Caki2 (cell line): ENCODE measurements around the gene MRPS34. TPM values are rescaled to one million over a fixed set of nuclear protein-coding genes. Genes with fewer than 3 reads are reported as not detected.

Experiments used
- DNase-seq: peaks from one replicate; pipeline ENCODE4 v3.0.0-alpha.2; 2015; ENCODE audit warnings: low read depth
- in situ Hi-C: cut with HindIII; loops from 2 replicates; pipeline ENCODE4 v1.10.0; 2016; ENCODE audit warnings: low sequenced_read_pairs, low pct_unique_long_range_greater_than_20kb, mixed read lengths
- total RNA-seq: library from RNA; depleted of rRNA; stranded (reverse); fragments of >200 nt; shearing (Covaris generic); gene quantifications from 2 replicates; pipeline ENCODE4 v1.2.3, GENCODE V29; 2014; ENCODE audit warnings: low replicate concordance; rRNA removed

MRPS34 gene
- total RNA-seq, result 434 and 458 TPM in 2 replicates

DNA sequence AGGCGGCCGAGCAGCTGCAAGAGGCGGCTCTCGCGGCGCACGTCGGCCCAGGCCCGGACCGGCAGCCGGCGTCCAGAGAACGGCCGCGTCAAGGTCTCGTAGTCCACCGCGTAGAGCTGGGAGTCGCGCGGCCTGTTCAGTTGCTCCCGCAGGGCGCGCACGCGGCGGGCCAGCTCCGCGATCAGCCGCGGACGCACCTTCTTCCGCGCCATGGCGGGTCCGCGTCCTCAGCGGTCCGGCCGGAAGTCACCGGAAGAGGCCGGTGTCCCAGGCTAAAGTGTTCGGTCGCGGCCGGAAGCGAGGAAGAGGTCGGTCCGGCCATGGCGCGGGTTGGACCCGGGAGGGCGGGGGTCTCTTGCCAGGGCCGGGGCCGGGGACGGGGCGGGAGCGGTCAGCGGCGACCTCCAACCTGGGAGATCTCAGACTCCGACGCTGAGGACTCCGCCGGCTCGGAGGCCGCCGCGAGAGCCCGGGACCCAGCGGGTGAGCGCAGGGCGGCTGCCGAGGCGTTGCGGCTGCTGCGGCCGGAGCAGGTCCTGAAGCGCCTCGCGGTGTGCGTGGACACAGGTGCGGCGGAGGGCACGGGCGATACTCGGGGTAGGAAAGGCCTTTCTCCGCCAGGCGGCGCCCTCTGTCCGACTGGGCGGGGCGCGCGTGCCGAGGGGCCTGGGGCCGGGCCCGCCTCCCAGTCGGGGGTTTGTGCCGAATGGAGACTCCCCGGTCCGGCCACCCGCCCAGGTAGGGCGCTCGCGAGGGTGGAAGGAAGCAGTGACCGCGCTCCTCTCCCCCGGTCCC, at the start of gene MRPS34:
Gene MRPS34 (minus strand): TSS at position 227 of the 795 bp plus-strand sequence. CDS start 15 bp downstream, at position 212.
- peak; percentile 88 for DNase-seq
- in situ Hi-C loops, result no loop called here

DNA sequence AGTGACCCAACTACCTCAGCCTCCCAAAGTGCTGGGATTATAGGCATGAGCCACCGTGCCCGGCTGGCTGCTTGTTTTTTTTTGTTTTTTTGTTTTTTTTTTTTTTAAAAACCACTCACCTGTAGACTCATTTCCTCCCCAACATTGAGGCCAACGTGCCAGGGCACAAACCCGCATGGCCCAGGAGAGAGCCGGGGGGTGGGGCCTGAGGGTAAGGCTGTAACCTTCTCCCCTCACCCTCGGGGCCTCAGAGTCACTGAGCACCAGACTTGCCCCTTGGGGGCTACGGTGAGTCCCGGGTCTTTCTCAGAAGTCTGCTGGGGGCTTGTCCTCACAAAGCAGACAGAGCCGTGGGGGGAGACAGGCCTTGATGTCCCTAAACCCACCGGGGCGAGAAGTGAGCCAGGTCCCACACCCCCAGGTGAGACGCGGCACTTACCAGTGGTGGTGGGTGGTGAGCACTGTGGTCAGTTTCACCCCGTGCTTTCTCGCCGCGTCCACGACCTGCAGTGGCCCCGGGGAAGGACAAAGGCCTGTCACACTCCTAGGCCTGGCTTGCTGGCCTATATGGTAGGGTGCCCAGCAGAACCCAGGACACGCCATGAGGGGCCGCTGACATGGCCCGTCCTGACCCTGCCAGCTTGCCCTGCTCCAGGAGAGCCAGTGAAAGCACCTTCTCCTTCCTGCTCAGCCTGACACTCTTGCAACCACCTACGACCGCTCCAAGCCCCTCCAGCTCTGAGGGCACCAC, 49.1 kb upstream of the MRPS34 start:
- in situ Hi-C loops, result no loop called here
- DNase-seq, result peak; percentile 29

DNA sequence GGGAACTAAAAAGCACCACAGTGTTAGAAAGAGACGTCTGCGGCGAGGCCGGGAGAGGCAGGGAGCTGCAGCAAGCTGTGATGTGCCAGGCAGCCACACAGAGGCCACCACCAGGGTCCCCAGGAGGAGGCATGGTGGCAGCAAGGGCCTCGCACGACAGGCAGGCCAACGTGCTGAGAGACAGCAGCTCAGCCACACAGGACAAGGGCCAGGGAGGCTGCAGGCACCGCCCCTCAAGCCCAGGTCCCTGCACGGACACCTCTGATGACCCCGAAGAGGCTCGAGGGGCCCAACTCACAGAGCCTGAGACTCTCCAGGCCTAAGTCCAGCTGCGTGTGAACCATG, 48.0 kb upstream of the MRPS34 start:
- DNase-seq, result no peak
- in situ Hi-C loops, result no loop called here

DNA sequence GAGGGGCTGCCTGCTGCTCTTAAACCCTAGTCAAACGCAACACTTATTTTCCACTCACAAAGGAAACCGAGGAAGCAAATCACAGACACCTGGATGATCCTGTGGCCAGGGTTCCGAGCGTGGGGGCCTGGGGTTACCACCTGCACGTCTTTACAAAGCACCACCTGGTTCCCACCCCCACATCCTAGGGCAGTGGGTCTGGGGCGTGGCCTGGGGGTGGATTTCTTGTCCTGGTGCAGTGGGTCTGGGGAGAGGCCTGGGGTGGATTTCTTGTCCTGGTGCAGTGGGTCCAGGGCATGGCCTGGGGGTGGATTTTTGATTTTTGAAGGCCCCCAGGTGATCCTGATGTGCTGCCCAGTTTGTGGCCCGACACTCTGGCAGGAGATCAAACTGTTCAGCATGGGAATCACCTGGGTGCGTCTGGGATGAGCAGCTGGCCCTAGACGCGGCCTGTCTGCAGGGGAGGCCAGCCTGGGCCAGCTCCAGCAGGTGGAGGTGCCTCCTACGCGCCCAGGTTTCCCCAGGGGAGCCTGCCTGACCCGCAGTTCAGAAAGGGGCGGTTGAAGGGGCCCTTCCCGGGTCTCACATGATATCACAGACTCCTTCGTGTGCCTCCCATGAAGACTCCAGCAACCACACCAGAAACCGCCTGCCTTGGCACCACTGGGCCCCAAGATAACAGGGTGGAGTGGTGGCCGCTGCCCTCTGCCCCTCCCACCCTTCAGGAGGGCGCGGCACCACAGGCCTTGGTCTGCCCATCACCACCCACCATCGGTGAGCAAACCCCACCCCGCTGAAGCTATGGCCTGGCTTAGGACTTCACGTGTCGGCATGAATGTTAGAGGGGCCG, 47.4 kb upstream of the MRPS34 start:
- DNase-seq, result no peak
- in situ Hi-C loops, result no loop called here

DNA sequence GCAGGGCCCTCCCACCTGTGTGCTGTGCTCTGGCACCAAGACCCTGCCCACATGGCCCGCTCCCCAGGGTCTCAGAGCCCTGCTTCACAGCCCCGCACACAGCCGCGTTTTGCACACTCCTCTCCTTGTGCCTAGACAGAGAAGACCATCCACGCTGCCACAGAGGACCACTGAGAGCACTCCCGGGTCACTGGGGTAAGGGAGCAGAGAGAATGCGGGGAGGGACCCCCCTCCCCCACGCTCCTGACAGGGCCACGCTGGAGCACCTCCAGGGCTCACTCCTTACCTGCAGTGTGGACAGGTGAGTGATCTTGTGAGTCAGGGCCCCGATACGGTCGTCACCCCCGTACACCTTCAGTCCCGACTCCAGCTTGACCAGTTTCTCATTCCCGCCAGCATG, 46.7 kb upstream of the MRPS34 start:
- DNase-seq, result no peak
- in situ Hi-C loops, result no loop called here

DNA sequence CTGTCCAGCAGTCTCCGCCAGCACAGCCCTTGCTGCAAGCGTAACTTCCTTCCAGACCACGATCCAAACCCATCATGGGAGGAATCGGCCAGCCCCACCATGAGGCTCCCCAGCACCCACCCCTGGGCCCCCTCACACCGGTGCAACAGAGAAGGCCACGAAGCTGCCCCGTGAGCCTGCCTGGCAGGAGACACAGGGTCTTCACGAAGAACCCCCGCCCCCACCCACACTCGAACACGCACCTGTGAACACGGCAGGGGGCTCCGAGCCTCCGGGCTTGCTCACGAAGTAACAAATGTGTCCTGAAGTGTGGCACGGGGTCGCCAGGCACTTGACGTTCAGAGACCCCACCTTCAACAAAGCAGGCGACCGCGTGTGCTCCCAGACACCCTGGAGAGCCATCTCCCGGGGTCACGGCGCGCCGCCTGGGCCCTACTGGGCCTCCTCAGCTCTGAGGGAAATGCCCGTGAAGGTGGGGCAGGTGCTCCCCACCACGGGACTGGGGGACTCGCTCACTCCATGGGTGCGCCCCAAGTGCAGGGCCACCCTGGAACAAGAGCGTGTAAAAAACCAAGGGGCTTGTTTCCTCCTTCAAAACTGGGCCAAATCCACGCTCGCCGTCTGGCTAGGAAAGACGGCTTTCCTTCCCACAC, 46.1 kb upstream of the MRPS34 start:
- in situ Hi-C loops, result no loop called here
- DNase-seq, result no peak

DNA sequence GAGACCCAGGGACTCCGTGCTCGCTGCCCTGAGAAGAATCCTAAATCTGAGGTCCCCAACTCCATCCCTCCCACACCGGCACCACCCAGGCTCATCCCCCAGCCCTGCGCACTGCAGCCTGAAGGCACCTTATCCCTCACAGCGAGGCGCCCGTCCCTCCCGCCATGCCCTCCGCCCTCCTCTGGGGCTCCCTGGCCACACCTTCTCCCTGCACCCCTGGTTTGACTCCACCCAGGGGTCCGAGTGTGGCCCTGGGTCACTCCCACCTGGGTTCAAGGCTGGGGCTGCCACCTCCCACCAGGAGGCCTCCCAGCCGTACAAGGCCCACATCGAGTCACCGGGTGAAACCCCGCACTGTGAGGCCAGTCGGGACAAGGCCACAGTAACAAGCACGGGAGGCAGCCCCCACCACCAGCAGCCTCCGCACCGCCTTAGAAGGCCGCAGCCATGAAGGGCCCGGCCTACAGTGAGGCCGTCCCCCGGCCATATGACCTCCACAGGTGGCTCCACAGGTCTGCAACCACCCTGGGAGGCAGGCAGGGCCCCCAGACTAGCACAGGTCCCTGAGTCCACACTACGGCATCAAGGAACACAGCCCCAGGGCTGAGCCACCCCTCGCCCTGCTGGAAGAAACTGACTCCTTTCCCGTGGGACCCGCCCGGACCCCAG, 45.4 kb upstream of the MRPS34 start:
- in situ Hi-C loops, result no loop called here
- DNase-seq, result no peak

DNA sequence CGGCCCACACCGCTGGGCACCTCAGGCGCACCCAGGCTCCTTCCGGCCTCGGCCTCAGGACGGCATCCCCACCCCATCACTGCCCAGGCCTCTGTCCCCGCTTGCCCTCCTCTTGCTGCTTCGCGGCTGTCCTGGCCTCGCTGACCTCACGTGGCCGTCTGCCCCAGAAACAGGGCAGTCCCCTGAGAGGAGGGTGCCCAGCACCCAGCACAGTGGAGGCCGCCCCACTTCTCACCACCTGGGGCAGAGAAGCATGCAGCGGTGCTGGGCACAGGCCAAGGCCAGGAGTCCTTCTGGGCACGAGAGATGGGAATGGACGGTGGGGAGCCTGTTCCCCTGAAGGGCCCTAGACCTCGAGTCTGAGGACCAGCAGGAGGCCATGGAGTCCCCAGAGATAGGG, 44.8 kb upstream of the MRPS34 start:
- in situ Hi-C loops, result no loop called here
- DNase-seq, result no peak

DNA sequence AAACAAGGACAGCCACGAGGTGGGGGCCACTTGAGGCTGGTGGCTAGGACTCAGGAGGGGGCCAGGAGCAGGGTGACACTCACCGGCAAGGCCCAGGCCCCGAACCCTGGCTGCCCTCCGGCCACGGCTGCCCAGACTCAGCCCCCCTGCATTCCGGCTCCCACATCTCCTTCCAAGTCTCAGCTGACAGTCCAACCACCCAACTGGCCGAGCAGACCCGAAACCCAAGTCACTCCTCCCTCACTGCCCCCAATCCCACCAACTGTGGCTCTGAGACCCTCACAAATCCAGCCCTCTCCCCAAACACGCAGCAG, 44.3 kb upstream of the MRPS34 start:
- in situ Hi-C loops, result no loop called here
- no peak for DNase-seq

DNA sequence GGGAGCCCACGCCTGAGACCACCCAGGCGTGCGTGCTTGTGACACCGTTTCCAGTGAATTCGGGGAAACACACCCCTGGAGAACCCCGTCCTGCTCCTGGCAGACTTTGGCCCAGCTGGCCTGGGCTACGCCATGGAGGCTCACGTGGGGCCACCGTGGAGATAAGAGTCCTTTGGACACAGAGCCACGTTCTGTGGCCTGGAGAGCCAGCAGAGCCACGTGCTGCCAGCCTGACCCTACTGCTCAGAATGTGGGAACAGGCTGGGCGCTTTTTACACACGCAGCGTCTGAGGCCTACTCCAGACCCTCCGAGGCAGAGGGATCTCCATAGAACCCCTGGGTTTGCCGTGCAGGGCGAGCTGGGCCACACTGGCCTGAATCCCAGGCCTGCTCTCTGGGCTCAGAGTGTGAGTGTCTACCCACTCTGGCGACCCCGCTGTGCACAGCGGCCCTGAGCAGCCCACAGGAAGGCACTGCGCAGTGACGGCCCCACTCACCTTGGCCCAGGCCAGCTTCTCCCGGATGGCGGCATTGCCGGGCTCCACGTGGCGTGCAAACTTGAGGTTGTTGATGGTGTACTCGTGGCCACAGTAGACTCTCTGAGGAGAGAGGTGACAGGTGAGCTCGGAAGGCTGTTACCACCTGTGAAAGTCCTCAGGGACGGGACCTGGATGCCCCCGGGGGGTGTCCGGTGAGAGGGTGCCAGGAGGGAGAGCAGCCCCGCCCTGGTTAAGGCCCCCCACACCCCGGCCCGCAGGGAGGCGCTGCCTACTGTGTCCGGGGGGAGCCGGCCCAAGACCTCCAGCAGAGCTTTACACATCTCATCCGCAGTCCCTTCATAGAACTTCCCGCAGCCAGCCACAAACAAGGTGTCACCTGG, 43.7 kb upstream of the MRPS34 start:
- DNase-seq, result no peak
- in situ Hi-C loops, result no loop called here

DNA sequence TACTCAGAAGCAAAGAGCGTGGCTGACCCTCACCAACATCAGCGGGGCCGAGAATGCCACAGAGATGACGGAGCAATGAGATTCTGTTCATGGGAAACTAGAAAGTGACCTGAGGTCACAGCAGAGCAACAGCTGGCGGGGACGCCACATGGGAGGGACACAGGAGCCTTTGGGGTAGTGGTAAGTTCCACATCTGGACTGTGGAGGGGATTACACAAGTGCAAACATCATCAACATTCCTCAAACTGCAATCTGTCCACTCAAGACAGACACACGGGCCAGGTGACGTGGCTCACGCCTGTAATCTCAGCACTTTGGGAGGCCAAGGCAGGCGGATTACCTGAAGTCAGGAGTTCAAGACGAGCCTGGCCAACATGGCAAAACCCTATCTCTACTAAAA, 42.5 kb upstream of the MRPS34 start:
- in situ Hi-C loops, result no loop called here
- DNase-seq, result no peak

DNA sequence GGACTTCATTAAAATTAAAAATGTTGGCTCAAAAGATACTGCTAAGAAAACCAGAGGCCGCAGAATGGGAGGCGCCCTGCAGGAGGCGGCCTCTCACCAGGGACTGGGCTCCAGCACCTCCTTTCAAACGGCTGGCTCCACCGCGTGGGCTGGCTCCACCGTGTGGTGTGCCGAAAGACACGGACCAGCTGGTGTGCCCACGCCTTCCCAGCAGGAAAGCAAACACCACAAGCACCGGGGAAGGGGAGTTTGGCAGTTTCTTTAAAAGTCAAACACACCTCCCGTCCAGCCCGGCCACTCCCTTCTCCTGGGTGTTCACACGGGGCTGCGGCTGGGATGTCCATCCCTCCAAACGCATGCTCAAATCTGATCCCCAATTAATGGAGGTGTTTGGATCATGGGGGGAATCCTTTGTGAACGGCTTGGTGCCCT, 39.8 kb upstream of the MRPS34 start:
- no peak for DNase-seq
- in situ Hi-C loops, result no loop called here

DNA sequence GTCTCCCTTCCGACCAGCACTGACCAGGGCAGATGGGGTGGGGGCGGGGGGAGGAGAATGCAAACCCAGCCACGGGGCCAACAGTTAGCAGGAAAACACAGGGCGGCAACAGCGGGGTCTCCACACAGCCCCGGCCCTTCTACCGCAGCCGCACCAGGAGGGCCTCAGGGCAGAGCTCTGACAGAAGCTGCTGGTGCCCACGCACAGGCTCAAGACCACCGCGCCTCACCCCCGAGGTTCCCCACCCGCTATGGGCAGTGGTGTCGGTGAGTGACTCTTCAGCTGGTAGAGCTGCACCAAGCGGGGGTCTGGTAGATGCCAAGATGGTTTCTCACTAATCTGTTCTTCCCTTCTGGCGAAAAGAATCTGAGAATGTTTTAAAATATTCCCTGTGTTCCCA, 37.6 kb upstream of the MRPS34 start:
- in situ Hi-C loops, result no loop called here
- DNase-seq, result no peak

DNA sequence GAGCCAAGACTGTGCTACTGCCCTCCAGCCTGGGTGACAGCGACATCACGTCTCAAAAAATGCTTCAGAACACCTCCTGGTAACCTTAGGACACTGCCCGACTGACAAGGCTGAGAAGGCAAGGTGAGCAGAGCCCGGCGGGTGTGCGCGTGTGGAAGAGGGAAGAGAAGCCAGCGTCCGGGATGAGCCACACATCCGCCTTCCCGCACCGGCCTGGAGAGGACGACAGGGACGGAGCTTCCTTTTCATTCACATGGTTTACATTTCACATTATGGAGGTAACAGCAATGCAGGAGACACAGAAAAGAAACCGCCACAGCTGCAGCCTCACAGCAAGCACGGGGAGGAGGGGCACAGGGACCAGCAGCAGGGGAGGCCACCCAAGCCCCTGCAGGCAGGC, 37.2 kb upstream of the MRPS34 start:
- in situ Hi-C loops, result no loop called here

DNA sequence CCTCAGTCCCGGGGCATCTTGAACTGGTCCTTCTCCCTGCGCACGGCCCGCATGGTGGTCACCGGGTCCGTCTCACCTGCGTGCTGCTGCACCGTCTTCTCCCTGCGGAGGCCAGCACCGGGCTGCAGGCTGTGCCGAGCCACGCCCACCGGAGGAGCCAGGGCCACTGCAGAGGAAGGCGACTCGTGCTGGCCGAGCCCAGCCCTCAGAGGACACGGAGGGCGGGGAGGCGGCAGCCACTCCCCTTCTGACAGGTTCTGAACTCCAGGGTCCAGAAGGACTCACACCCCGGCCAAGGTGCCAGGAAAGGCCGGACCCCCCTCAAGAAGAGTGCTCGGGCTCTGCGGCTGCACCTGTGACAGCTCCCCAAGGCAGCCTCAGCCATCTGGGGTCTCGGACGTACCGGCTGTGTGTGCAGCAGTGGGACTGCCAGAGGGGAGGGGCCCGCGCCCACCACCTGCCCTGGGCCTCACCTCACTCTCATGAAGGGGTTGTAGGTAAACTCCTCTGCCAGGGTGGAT, 36.4 kb upstream of the MRPS34 start:
- in situ Hi-C loops, result no loop called here
- no peak for DNase-seq

More for the DNA sequence above, 37.2 kb upstream of the MRPS34 start:
- DNase-seq, result no peak

DNA sequence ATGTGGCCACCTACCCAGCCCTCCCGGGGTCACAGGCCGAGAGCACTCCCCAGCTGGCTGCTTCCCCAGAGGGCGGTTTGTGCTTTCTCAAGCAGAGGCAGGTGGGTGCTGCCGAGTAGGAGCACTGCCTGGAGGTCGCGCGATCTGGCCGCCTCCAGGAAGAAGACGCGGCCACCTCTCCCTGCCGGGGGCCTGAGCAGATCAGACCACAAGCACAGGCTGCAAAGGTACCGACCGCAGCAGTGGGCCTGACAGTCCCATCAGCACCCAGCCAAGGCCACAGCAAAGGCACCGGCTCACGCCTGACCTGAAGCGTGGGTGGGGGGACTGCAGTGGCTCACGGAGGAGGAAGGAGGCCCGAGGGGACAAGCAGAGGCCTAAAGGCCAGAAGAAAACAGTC, 35.8 kb upstream of the MRPS34 start:
- no peak for DNase-seq
- in situ Hi-C loops, result no loop called here

DNA sequence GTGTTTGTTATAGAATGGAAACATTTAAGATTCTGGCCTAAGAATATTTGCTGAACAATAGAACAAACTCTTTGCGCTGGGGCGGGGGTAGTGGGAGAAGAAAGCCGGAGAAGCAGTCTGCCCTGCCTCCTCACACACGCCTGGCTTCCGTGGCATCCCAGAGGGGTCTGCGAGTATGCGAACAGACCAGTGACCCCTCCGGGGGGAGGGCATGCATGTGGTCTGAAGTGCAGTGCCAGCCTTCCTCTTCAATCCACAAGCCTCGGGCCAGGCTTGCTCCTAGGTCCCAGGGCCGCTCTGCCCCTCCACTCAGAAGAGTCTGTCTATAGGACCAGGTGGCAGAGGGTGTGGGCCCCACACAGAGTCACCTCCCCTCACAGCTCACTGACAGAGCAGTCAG, 34.7 kb upstream of the MRPS34 start:
- no peak for DNase-seq
- in situ Hi-C loops, result no loop called here
